ENCODE results near the gene ARMC7.

The ARMC7 gene

GRCh38 chr17:75174996-75175395, 65.2 kb downstream of the ARMC7 start:
- TF ChIP-seq CTCF (IDR thresholded peaks at IDR 0.05; ENCODE audit: low read depth, low read length) = no peak
- no peak for TF ChIP-seq EZH2phosphoT487 (IDR thresholded peaks at IDR 0.05; ENCODE audit: low read depth)
- Histone ChIP-seq H3K27ac (ENCODE audit: low read length) (no peak overlapping the region), H3K9me3 (ENCODE audit: insufficient read depth, low read length) (no peaks in the 10 kb centered on the region), H3K27me3 (ENCODE audit: low read depth, low read length) (no peaks in the 10 kb centered on the region), H4K20me1 (ENCODE audit: insufficient read depth, low read length) (peaks cover 56% of the 10 kb centered on the region), H2AFZ (ENCODE audit: low read depth, low read length) (no peak overlapping the region), H3K36me3 (replicated peaks; ENCODE audit: low read depth, low read length) (peaks cover 67% of the 10 kb centered on the region), H3K9ac (ENCODE audit: low read length) (no peak overlapping the region), H3K4me2 (ENCODE audit: low read length) (no peak overlapping the region), H3K4me3 (ENCODE audit: low read length) (no peak overlapping the region), H3K79me2 (ENCODE audit: low read length) (peaks cover 99% of the 10 kb centered on the region), H3K4me1 (ENCODE audit: low read length) (peaks cover 10% of the 10 kb centered on the region; the same call in 1 of the 2 replicates)

GRCh38 chr17:75176625-75177024, 66.9 kb downstream of the ARMC7 start:
- Histone ChIP-seq H4K20me1 (ENCODE audit: insufficient read depth, low read length) (peaks cover 57% of the 10 kb centered on the region), H3K36me3 (replicated peaks; ENCODE audit: low read depth, low read length) (peaks cover 65% of the 10 kb centered on the region), H3K4me2 (ENCODE audit: low read length) (no peak overlapping the region), H3K27me3 (ENCODE audit: low read depth, low read length) (no peaks in the 10 kb centered on the region), H2AFZ (ENCODE audit: low read depth, low read length) (no peak overlapping the region), H3K9me3 (ENCODE audit: insufficient read depth, low read length) (no peaks in the 10 kb centered on the region), H3K4me1 (ENCODE audit: low read length) (peaks cover 17% of the 10 kb centered on the region), H3K4me3 (ENCODE audit: low read length) (no peak overlapping the region), H3K9ac (ENCODE audit: low read length) (no peak overlapping the region), H3K79me2 (ENCODE audit: low read length) (peaks cover 99% of the 10 kb centered on the region), H3K27ac (ENCODE audit: low read length) (no peak overlapping the region)
- TF ChIP-seq CTCF (IDR thresholded peaks at IDR 0.05; ENCODE audit: low read depth, low read length) = no peak
- TF ChIP-seq EZH2phosphoT487 (IDR thresholded peaks at IDR 0.05; ENCODE audit: low read depth) = no peak

- H3K4me1 ChIP-seq (ENCODE audit: low read length) = peaks cover 17% of the 10 kb centered on the region
- no peak overlapping the region for H3K9ac ChIP-seq (ENCODE audit: low read length)
- no peak overlapping the region for H3K4me3 ChIP-seq (ENCODE audit: low read length)
- no peak overlapping the region for H3K4me2 ChIP-seq (ENCODE audit: low read length)
- no peak overlapping the region for H2AFZ ChIP-seq (ENCODE audit: low read depth, low read length)
- H4K20me1 ChIP-seq (ENCODE audit: insufficient read depth, low read length) = peaks cover 50% of the 10 kb centered on the region
- H3K9me3 ChIP-seq (ENCODE audit: insufficient read depth, low read length) = no peaks in the 10 kb centered on the region
- H3K36me3 ChIP-seq (replicated peaks; ENCODE audit: low read depth, low read length) = peaks cover 58% of the 10 kb centered on the region
- no peak overlapping the region for H3K27ac ChIP-seq (ENCODE audit: low read length)
- TF ChIP-seq CTCF (IDR thresholded peaks at IDR 0.05; ENCODE audit: low read depth, low read length) (no peak), EZH2phosphoT487 (IDR thresholded peaks at IDR 0.05; ENCODE audit: low read depth) (no peak)
- peaks cover 97% of the 10 kb centered on the region for H3K79me2 ChIP-seq (ENCODE audit: low read length)
- H3K27me3 ChIP-seq (ENCODE audit: low read depth, low read length) = no peaks in the 10 kb centered on the region
Observed at GRCh38 chr17:75178453-75178852, 68.7 kb downstream of the ARMC7 start.

All from OCI-LY3 (cell line).